ENCODE measurements around the gene SHKBP1.
"Not testable (repeated sequence)": the region's sequence is repeated elsewhere in the genome, so short reads cannot be mapped to it uniquely, and the experiment has no call there.

The SHKBP1 gene

DNA sequence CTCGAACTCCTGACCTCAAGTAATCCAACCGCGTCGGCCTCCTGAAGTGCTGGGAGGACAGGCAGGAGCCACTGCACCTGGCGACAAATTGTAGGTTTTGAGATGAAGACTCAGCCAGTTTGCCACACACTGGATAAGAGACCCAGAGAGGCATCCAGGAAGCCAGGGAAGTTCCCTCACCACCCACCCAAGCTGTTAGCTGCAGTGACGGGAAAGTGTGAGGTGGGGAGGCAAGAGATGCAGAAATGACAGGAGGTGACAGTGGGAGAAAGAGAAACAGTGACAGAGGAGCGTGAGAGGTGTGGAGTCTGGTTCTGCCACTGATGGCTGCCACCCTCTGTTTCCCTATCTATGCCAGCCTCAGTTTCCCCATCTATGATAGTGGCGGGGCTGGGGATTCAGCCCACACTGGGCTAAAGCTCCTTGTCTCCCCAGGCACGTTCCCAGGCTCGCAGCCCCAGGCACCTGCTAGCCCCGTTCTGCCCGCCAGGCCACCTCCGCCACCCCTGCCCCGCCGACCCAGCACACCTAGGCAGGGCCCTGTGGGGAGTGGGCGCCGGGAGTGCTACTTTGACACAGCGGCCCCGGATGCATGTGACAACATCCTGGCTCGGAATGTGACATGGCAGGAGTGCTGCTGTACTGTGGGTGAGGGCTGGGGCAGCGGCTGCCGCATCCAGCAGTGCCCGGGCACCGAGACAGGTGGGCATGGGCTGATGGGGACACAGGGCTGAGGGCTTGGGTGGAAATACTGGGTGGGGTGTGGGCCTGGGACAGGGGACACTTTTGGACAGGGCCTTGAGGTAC lies 45.5 kb downstream of the SHKBP1 start:
- TF ChIP-seq, protein P1, sequence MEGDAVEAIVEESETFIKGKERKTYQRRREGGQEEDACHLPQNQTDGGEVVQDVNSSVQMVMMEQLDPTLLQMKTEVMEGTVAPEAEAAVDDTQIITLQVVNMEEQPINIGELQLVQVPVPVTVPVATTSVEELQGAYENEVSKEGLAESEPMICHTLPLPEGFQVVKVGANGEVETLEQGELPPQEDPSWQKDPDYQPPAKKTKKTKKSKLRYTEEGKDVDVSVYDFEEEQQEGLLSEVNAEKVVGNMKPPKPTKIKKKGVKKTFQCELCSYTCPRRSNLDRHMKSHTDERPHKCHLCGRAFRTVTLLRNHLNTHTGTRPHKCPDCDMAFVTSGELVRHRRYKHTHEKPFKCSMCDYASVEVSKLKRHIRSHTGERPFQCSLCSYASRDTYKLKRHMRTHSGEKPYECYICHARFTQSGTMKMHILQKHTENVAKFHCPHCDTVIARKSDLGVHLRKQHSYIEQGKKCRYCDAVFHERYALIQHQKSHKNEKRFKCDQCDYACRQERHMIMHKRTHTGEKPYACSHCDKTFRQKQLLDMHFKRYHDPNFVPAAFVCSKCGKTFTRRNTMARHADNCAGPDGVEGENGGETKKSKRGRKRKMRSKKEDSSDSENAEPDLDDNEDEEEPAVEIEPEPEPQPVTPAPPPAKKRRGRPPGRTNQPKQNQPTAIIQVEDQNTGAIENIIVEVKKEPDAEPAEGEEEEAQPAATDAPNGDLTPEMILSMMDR (IDR thresholded peaks at IDR 0.05; ENCODE audit: low read depth, low read length, poor library complexity, severe bottlenecking), result no peak
- TF ChIP-seq EZH2phosphoT487 (IDR thresholded peaks at IDR 0.05; ENCODE audit: borderline replicate concordance, low read length), result no peak
- H3K27me3 ChIP-seq (ENCODE audit: control insufficient read depth, low read length), result no peaks in the 10 kb centered on the region
- peaks cover 3% of the 10 kb centered on the region; the same call in 1 of the 2 replicates for H3F3A ChIP-seq (ENCODE audit: control insufficient read depth, insufficient read depth)
- H3K4me2 ChIP-seq (ENCODE audit: low read length), result no peak overlapping the region
- no peaks in the 10 kb centered on the region for H3K36me3 ChIP-seq (ENCODE audit: control insufficient read depth, low read length)
- H3K9me3 ChIP-seq (ENCODE audit: control insufficient read depth, insufficient read depth, low read length), result no peaks in the 10 kb centered on the region
- no peak overlapping the region for H3K4me3 ChIP-seq (ENCODE audit: low read length)
- no peaks in the 10 kb centered on the region for H3K9me2 ChIP-seq (replicated peaks; ENCODE audit: control insufficient read depth, low read length)
- no peak overlapping the region for H3K27ac ChIP-seq (ENCODE audit: low read depth, low read length)
- no peaks in the 10 kb centered on the region for H3K79me2 ChIP-seq (ENCODE audit: control insufficient read depth, low read length)
- no peaks in the 10 kb centered on the region for H3K4me1 ChIP-seq (ENCODE audit: control insufficient read depth, low read length)
- H4K20me1 ChIP-seq (ENCODE audit: control insufficient read depth, insufficient read depth, low read depth, low read length), result no peaks in the 10 kb centered on the region

DNA sequence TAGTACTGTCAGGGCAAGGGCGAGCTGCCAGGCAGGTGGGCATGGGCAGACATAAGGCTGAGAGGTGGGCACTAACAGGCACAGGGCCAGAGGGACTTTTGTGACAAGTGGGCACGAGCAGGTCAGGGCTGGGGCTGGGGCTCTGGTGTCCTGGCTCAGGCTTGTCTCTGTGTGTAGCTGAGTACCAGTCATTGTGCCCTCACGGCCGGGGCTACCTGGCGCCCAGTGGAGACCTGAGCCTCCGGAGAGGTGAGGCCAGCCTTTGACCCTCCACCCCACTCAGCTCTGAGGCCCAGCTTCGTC lies 46.1 kb downstream of the SHKBP1 start:
- TF ChIP-seq EZH2phosphoT487 (IDR thresholded peaks at IDR 0.05; ENCODE audit: borderline replicate concordance, low read length), result no peak
- TF ChIP-seq, protein P1 (IDR thresholded peaks at IDR 0.05; ENCODE audit: low read depth, low read length, poor library complexity, severe bottlenecking), result no peak
- Histone ChIP-seq H3K27ac (ENCODE audit: low read depth, low read length) (no peak overlapping the region), H3K4me3 (ENCODE audit: low read length) (no peak overlapping the region), H3K9me2 (replicated peaks; ENCODE audit: control insufficient read depth, low read length) (no peaks in the 10 kb centered on the region), H3K4me1 (ENCODE audit: control insufficient read depth, low read length) (no peaks in the 10 kb centered on the region), H3K4me2 (ENCODE audit: low read length) (no peak overlapping the region), H3K79me2 (ENCODE audit: control insufficient read depth, low read length) (no peaks in the 10 kb centered on the region), H3K36me3 (ENCODE audit: control insufficient read depth, low read length) (no peaks in the 10 kb centered on the region), H3K27me3 (ENCODE audit: control insufficient read depth, low read length) (no peaks in the 10 kb centered on the region), H4K20me1 (ENCODE audit: control insufficient read depth, insufficient read depth, low read depth, low read length) (no peaks in the 10 kb centered on the region), H3F3A (ENCODE audit: control insufficient read depth, insufficient read depth) (peaks cover 3% of the 10 kb centered on the region; the same call in 1 of the 2 replicates), H3K9me3 (ENCODE audit: control insufficient read depth, insufficient read depth, low read length) (no peaks in the 10 kb centered on the region)

DNA sequence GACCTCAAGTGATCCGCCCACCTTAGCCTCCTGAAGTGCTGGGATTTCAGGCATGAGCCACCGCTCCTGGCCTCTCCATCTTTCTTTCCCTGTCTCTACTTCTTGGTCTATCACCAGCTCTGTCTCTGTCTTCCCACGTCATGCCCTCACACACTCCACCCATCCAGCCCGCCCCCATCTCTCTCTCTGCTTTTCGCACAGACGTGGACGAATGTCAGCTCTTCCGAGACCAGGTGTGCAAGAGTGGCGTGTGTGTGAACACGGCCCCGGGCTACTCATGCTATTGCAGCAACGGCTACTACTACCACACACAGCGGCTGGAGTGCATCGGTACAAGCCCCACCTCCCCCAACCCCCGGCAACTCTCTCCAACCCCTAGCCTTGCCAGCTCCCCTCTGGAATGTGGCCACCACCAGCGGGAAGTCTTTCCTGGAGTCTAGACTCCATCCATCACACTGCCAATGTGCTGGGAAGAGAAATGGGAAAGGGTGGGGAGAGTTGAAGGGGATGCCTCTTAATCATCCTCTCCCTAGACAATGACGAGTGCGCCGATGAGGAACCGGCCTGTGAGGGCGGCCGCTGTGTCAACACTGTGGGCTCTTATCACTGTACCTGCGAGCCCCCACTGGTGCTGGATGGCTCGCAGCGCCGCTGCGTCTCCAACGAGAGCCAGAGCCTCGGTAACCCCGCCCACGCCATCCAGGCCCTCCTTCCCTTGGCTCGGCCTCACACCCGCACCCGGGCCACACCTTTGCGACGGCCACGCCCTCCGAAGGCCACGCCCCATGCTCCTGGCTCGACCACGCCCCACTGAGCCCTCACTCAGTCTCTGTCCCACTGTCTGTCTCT lies 47.0 kb downstream of the SHKBP1 start:
- Histone ChIP-seq H3K4me3 (ENCODE audit: low read length) (no peak overlapping the region), H3K9me3 (ENCODE audit: control insufficient read depth, insufficient read depth, low read length) (no peaks in the 10 kb centered on the region), H3K4me2 (ENCODE audit: low read length) (no peak overlapping the region), H3K79me2 (ENCODE audit: control insufficient read depth, low read length) (no peaks in the 10 kb centered on the region), H4K20me1 (ENCODE audit: control insufficient read depth, insufficient read depth, low read depth, low read length) (no peaks in the 10 kb centered on the region), H3F3A (ENCODE audit: control insufficient read depth, insufficient read depth) (peaks cover 3% of the 10 kb centered on the region; the same call in 1 of the 2 replicates), H3K27ac (ENCODE audit: low read depth, low read length) (no peak overlapping the region), H3K36me3 (ENCODE audit: control insufficient read depth, low read length) (no peaks in the 10 kb centered on the region), H3K4me1 (ENCODE audit: control insufficient read depth, low read length) (no peaks in the 10 kb centered on the region), H3K9me2 (replicated peaks; ENCODE audit: control insufficient read depth, low read length) (no peaks in the 10 kb centered on the region), H3K27me3 (ENCODE audit: control insufficient read depth, low read length) (no peaks in the 10 kb centered on the region)
- TF ChIP-seq, protein P1 (IDR thresholded peaks at IDR 0.05; ENCODE audit: low read depth, low read length, poor library complexity, severe bottlenecking), result no peak
- no peak for TF ChIP-seq EZH2phosphoT487 (IDR thresholded peaks at IDR 0.05; ENCODE audit: borderline replicate concordance, low read length)

DNA sequence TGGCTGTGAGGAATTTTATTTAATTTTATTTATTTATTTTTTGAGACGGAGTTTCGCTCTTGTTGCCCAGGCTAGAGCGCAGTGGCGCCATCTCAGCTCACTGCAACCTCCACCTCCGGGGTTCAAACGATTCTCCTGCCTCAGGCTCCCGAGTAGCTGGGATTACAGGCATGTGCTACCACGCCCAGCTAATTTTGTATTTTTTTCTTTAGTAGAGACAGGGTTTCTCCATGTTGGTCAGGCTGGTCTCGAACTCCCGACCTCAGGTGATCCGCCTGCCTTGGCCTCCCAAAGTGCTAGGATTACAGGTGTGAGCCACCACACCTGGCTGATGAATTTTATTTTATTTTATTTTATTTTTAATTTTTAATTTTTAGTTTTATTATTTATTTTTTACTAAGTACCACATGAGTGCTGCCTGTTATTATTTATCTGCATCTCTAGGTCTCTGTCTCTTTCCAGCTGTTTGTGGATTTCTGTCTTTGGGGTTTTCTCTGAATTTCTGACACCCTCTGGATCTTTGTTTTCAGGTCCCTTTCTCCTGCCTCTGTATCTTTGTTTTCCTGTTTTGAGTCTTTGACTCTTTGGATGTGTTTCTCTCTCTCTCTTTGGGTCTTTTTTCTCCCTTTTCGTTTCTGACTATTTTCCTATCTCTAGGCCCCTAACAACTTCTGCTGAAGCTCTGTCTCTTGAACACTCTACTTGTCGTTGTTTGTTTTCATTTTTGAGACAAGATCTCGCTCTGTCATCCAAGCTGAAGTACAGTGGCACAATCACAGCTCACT lies 47.9 kb downstream of the SHKBP1 start:
- not testable (repeated sequence) for H3K27me3 ChIP-seq (ENCODE audit: control insufficient read depth, low read length); H3K79me2 ChIP-seq (ENCODE audit: control insufficient read depth, low read length); H4K20me1 ChIP-seq (ENCODE audit: control insufficient read depth, insufficient read depth, low read depth, low read length); H3K4me2 ChIP-seq (ENCODE audit: low read length); H3K36me3 ChIP-seq (ENCODE audit: control insufficient read depth, low read length); H3K4me1 ChIP-seq (ENCODE audit: control insufficient read depth, low read length); H3F3A ChIP-seq (ENCODE audit: control insufficient read depth, insufficient read depth); H3K9me2 ChIP-seq (replicated peaks; ENCODE audit: control insufficient read depth, low read length); H3K9me3 ChIP-seq (ENCODE audit: control insufficient read depth, insufficient read depth, low read length); H3K4me3 ChIP-seq (ENCODE audit: low read length); H3K27ac ChIP-seq (ENCODE audit: low read depth, low read length)

All from DOHH2 (cell line).